GM23338 (cell line): ENCODE data around the gene WBP2. TPM values are rescaled to one million over a fixed set of nuclear protein-coding genes. Genes with fewer than 3 reads are reported as not detected.
"Not testable (repeated sequence)": the region's sequence is repeated elsewhere in the genome, so short reads cannot be mapped to it uniquely, and the experiment has no call there.

Experiments
- ATAC-seq: fragments of 200-7000 bp; cut with Tn5 transposase; 3 replicates; pipeline ENCODE4 v1.9.1; 2020
- DNase-seq: peaks from one replicate; pipeline ENCODE4 v3.0.0-alpha.2; 2015; ENCODE audit warnings: low spot score
- H2AFZ ChIP-seq: fragments of 200-600 bp; sonication (generic); 2 replicates; pipeline ENCODE4 v1.8.0; 2016; ENCODE audit warnings: antibody characterized with exemption, mild to moderate bottlenecking, moderate library complexity
- H3F3A ChIP-seq: fragments of 200-600 bp; sonication (generic); replicated peaks from 2 replicates; pipeline ENCODE4 v1.8.0; 2017; ENCODE audit warnings: antibody characterized with exemption, mixed run types, low read depth
- H3K27ac ChIP-seq: fragments of 200-600 bp; sonication (generic); 2 replicates; pipeline ENCODE4 v1.6.1; 2016; ENCODE audit warnings: low read depth
- H3K27me3 ChIP-seq: fragments of 200-600 bp; sonication (generic); 2 replicates; pipeline ENCODE4 v1.8.0; 2016; ENCODE audit warnings: mild to moderate bottlenecking, mixed run types, moderate library complexity; ENCODE audit not compliant: insufficient read depth
- H3K36me3 ChIP-seq: fragments of 200-600 bp; sonication (generic); 2 replicates; pipeline ENCODE4 v1.8.0; 2016; ENCODE audit warnings: mild to moderate bottlenecking; ENCODE audit not compliant: insufficient read depth
- H3K4me1 ChIP-seq: fragments of 200-600 bp; sonication (generic); 2 replicates; pipeline ENCODE4 v1.8.0; 2016; ENCODE audit warnings: mild to moderate bottlenecking, moderate library complexity; ENCODE audit not compliant: insufficient read depth
- H3K4me2 ChIP-seq: fragments of 200-600 bp; sonication (generic); 2 replicates; pipeline ENCODE4 v1.7.1; 2017; ENCODE audit warnings: mixed run types
- H3K4me3 ChIP-seq: fragments of 200-600 bp; sonication (generic); 2 replicates; pipeline ENCODE4 v1.6.1; 2016; ENCODE audit warnings: mixed run types
- H3K79me2 ChIP-seq: fragments of 200-600 bp; sonication (generic); replicated peaks from 2 replicates; pipeline ENCODE4 v1.8.0; 2017; ENCODE audit warnings: mild to moderate bottlenecking; ENCODE audit not compliant: insufficient read depth
- H3K9me2 ChIP-seq: fragments of 200-600 bp; sonication (generic); 2 replicates; pipeline ENCODE4 v1.8.0; 2017; ENCODE audit not compliant: insufficient read depth
- H4K20me1 ChIP-seq: fragments of 200-600 bp; sonication (generic); replicated peaks from 2 replicates; pipeline ENCODE4 v1.8.0; 2017; ENCODE audit warnings: mild to moderate bottlenecking; ENCODE audit not compliant: insufficient read depth
- H3K27ac Mint-ChIP-seq: 2 replicates; pipeline ENCODE4 v1.8.0; 2020; ENCODE audit warnings: inconsistent platforms, mild to moderate bottlenecking, moderate library complexity, mixed read lengths
- H3K27me3 Mint-ChIP-seq: 3 replicates; pipeline ENCODE4 v1.8.0; 2022; ENCODE audit warnings: low read depth, mild to moderate bottlenecking, moderate library complexity, mixed read lengths, inconsistent platforms; ENCODE audit not compliant: insufficient read depth, poor library complexity
- H3K36me3 Mint-ChIP-seq: 3 replicates; pipeline ENCODE4 v1.8.0; 2021; ENCODE audit warnings: low read depth, mild to moderate bottlenecking, inconsistent platforms, moderate library complexity, mixed read lengths
- H3K4me1 Mint-ChIP-seq: 3 replicates; pipeline ENCODE4 v1.8.0; 2020; ENCODE audit warnings: mild to moderate bottlenecking, inconsistent platforms, mixed read lengths
- H3K4me3 Mint-ChIP-seq: 3 replicates; pipeline ENCODE4 v1.8.0; 2021; ENCODE audit warnings: moderate library complexity, mild to moderate bottlenecking, inconsistent platforms, mixed read lengths
- H3K9me3 Mint-ChIP-seq: 3 replicates; pipeline ENCODE4 v1.8.0; 2020; ENCODE audit warnings: moderate library complexity, mild to moderate bottlenecking, inconsistent platforms, mixed read lengths
- CREB1 ChIP-seq: fragments of 250-450 bp; sonication (Bioruptor Pico); IDR thresholded peaks from 2 replicates; pipeline ENCODE4 v1.5.0; 2020; ENCODE audit warnings: low read depth, mild to moderate bottlenecking, moderate library complexity
- EZH2 ChIP-seq: fragments of 200-600 bp; sonication (generic); IDR thresholded peaks from one replicate; pipeline ENCODE4 v1.8.0; 2017; ENCODE audit warnings: antibody characterized with exemption, mild to moderate bottlenecking, low read depth; ENCODE audit not compliant: unreplicated experiment
- JUNB ChIP-seq: IDR thresholded peaks from one replicate; pipeline ENCODE4 v1.6.1; 2016; ENCODE audit warnings: antibody characterized with exemption; ENCODE audit not compliant: unreplicated experiment
- NANOG ChIP-seq: IDR thresholded peaks from 2 replicates; pipeline ENCODE4 v1.6.1; 2016; ENCODE audit warnings: antibody characterized with exemption, borderline replicate concordance
- polyA plus RNA-seq: library from polyadenylated mRNA; unstranded; fragments of >200 nt; fragmentation: Nextera tagmentation; extraction: Ambion mirVana; gene quantifications from 2 replicates; pipeline ENCODE4 v1.2.1, GENCODE V29; 2016
- total RNA-seq: library from RNA; depleted of rRNA; stranded (reverse); fragments of >200 nt; shearing (Covaris generic); gene quantifications from 2 replicates; pipeline ENCODE4 v1.2.3, GENCODE V29; 2014
- TF ChIP-seq, protein P1 (sequence below): IDR thresholded peaks from 2 replicates; pipeline ENCODE4 v1.6.1; 2016; ENCODE audit warnings: antibody characterized with exemption

WBP2 gene
- total and polyA plus RNA-seq, 2 experiments from 2014 or later, result 36.2 to 63.5 TPM

DNA sequence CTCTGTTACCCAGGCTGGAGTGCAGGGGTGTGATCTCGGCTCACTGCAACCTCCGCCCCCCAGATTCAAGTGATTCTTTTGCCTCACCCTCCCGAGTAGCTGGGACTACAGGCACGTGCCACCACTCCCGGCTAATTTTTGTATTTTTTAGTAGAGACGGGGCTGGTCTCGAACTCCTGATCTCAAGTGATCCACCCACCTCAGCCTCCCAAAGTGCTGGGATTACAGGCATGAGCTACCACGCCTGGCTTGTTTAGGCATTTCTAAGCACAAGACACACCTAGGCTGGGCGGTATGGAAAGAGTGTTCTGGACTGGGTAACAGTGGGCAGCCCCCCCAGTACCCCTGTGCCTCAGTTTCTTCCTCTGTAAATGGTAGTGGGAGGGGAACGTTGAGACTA is 15.1 kb upstream of the WBP2 start:
- not testable (repeated sequence) for H3K9me3 Mint-ChIP-seq, H3K79me2 ChIP-seq, H3F3A ChIP-seq, ATAC-seq, H3K27me3 ChIP-seq, H4K20me1 ChIP-seq, H3K4me3 ChIP-seq, H3K4me3 Mint-ChIP-seq, DNase-seq, H3K27ac ChIP-seq, H3K4me2 ChIP-seq, H3K36me3 ChIP-seq, H3K36me3 Mint-ChIP-seq, H3K4me1 ChIP-seq, H2AFZ ChIP-seq, H3K9me2 ChIP-seq
- Mint-ChIP-seq H3K27me3 (peaks cover 16% of the 10 kb centered on the region), H3K4me1 (peaks cover 13% of the 10 kb centered on the region), H3K27ac (0 out of 2 replicates have a peak overlapping the region, but pooled peaks have one; percentile 10)

DNA sequence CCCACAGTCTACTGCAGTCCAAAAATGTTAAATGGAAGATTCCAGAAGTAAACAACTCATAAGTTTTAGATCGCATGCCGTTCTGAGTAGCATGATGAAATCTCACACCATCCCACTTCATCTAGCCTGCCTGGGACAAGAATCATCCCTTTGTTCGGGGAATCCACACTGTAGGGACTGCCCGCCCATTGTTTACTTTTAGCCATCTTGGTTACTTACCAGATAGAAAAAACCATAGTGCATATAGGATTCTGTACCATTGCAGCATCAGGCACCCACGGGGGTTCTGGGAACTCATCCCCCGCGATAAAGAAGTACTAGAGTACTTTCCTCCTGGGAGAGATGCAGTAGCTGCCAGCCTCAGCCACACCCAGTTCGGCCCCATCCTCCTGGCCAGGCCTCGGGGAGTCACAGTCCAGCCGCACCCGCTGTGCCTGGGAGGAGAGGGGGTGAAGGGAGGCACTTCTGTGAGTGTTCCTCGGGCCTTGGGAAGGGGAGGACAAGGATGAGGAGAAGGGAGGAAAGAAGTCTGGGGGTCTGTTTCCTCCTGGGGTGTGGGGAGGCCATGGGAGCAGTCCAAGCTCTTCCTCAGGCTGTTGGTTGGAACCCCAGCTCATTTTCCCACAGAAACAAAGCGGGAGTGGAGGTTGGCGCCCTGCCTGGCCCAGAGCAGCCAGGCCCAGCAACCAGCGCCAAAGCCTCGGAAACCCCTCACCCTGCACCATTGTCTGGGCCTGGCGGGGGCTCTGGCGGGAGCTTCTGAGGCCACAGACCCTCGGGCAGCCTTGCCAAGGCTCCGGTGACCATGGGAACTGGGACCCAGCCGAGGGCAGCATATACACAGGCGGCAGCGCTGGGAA is 14.4 kb upstream of the WBP2 start:
- no peaks in the 10 kb centered on the region for H3K79me2 ChIP-seq
- H3K4me1 ChIP-seq, result peaks cover 9% of the 10 kb centered on the region; the same call in 1 of the 2 replicates
- no peak overlapping the region for H3K27ac ChIP-seq
- H3K27me3 Mint-ChIP-seq, result peaks cover 16% of the 10 kb centered on the region
- DNase-seq, result peak; percentile 17
- H3F3A ChIP-seq, result 0 out of 2 replicates have a peak, but pooled peaks cover 4% of the 10 kb centered on the region
- 0 out of 2 replicates have a peak overlapping the region, but pooled peaks have one; percentile 26 for H3K4me2 ChIP-seq
- no peaks in the 10 kb centered on the region for H3K27me3 ChIP-seq
- no peak; the same call in 1 of the 3 replicates for ATAC-seq
- TF ChIP-seq NANOG, result no peak
- no peak for TF ChIP-seq EZH2
- TF ChIP-seq, protein P1, sequence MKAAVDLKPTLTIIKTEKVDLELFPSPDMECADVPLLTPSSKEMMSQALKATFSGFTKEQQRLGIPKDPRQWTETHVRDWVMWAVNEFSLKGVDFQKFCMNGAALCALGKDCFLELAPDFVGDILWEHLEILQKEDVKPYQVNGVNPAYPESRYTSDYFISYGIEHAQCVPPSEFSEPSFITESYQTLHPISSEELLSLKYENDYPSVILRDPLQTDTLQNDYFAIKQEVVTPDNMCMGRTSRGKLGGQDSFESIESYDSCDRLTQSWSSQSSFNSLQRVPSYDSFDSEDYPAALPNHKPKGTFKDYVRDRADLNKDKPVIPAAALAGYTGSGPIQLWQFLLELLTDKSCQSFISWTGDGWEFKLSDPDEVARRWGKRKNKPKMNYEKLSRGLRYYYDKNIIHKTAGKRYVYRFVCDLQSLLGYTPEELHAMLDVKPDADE, result no peak
- TF ChIP-seq JUNB, result no peak
- no peak for TF ChIP-seq CREB1 (CRISPR knock-in tag)
- H3K36me3 ChIP-seq, result no peaks in the 10 kb centered on the region
- H3K36me3 Mint-ChIP-seq, result no peaks in the 10 kb centered on the region
- no peaks in the 10 kb centered on the region for H3K9me2 ChIP-seq
- H4K20me1 ChIP-seq, result no peaks in the 10 kb centered on the region
- peak overlapping the region; percentile 69 for H3K27ac Mint-ChIP-seq
- H3K9me3 Mint-ChIP-seq, result no peaks in the 10 kb centered on the region
- H3K4me3 Mint-ChIP-seq, result no peak overlapping the region
- H3K4me1 Mint-ChIP-seq, result peaks cover 17% of the 10 kb centered on the region
- no peak overlapping the region for H3K4me3 ChIP-seq
- H2AFZ ChIP-seq, result peak overlapping the region; percentile 95

DNA sequence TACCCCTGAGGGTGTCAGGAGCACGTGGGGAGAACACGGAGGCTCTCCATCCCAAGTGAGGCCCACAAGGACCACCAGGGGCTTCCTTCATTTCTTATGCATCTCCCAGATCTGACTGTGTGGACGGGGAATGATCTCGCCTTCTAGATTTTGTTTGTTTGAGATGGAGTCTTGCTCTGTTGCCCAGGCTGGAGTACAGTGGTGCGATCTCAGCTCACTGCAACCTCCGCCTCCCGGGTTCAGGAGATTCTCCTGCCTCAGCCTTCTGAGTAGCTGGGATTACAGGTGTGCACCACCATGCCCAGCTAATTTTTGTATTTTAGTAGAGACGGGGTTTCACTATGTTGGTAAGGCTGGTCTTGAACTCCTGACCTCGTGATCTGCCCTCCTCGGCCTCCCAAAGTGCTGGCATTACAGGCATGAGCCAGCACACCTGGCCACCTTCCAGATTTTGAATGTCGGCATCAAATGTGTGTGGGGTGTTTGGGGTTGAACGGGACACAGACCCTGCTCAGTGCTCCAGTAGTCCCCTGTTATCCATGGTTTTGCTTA is 13.7 kb upstream of the WBP2 start:
- H2AFZ ChIP-seq, result peak overlapping the region; percentile 95; the same call in 1 of the 2 replicates
- not testable (repeated sequence) for H4K20me1 ChIP-seq, H3K79me2 ChIP-seq, DNase-seq, H3K9me2 ChIP-seq, H3F3A ChIP-seq, H3K4me1 ChIP-seq, H3K4me3 Mint-ChIP-seq, H3K9me3 Mint-ChIP-seq, H3K36me3 Mint-ChIP-seq, H3K27me3 ChIP-seq, H3K4me2 ChIP-seq, H3K27ac ChIP-seq, H3K4me3 ChIP-seq, ATAC-seq, H3K36me3 ChIP-seq
- H3K27me3 Mint-ChIP-seq, result peaks cover 12% of the 10 kb centered on the region
- peaks cover 20% of the 10 kb centered on the region for H3K4me1 Mint-ChIP-seq
- peak overlapping the region; percentile 69 for H3K27ac Mint-ChIP-seq

DNA sequence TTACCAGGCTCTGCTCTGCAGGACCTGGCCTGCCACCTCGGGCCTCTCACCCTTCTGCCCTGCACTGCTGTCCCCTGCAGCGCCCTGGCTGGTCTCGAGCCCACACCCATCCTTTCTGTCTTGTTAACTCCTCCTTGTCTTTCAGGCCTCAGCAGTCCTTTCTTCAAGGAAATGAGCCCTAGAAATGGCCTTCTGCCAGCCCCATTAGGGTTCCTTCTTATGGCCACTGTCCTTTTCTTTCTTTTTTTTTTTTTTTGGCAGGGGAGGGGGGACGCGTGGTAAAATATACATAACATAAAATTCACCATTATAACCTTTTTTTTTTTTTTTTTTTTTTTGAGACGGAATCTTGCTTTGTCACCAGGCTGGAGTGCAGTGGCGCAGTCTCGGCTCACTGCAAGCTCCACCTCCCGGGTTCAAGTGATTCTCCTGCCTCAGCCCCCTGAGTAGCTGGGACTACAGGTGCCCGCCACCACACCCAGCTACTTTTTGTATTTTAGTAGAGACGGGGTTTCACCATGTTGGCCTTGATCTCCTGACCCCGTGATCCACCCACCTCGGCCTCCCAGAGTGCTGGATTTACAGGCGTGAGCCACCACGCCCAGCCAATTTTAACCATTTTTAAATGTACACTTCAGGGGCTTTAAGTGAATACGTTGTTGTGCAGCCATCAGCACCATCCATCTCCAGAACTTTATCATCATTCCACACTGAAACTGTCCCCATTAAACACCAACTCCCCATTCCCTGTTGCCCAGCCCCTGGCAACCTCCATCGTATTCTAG is 10.5 kb upstream of the WBP2 start:
- H3K9me3 Mint-ChIP-seq, H3K27ac Mint-ChIP-seq, H3K27me3 ChIP-seq, H3K4me1 ChIP-seq, H3K79me2 ChIP-seq, DNase-seq, H3K4me2 ChIP-seq, H3K36me3 ChIP-seq, H4K20me1 ChIP-seq, H3K4me3 Mint-ChIP-seq, H3K9me2 ChIP-seq, H3K36me3 Mint-ChIP-seq, H3K4me3 ChIP-seq: not testable (repeated sequence)
- H3K27ac ChIP-seq, result 0 out of 2 replicates have a peak overlapping the region, but pooled peaks have one; percentile 53
- peaks cover 17% of the 10 kb centered on the region for H3K27me3 Mint-ChIP-seq
- peak overlapping the region; percentile 61; the same call in 1 of the 2 replicates for H2AFZ ChIP-seq
- peak; percentile 13 for ATAC-seq
- peaks cover 18% of the 10 kb centered on the region for H3K4me1 Mint-ChIP-seq
- H3F3A ChIP-seq, result 0 out of 2 replicates have a peak, but pooled peaks cover 12% of the 10 kb centered on the region

DNA sequence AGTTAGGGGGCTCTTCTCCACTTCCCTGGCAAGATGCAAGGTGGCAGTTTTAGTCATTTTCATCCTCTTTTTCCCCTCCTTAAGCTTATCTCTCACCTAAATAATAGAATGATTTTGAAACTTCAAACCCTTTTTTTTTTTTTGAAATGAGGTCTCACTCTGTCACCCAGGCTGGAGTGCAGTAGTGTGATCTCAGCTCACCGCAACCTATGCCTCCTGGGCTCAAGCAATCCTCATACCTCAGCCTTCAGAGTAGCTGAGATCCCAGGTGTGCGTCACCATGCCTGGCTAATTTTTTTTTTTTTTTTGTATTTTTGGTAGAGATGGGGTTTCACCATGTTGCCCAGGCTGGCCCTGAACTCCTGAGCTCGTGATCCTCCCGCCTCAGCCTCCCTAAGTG is 9.8 kb upstream of the WBP2 start:
- ATAC-seq, result peak; percentile 8
- not testable (repeated sequence) for H3K27ac Mint-ChIP-seq, H3K36me3 Mint-ChIP-seq, H3K27me3 ChIP-seq, H3K36me3 ChIP-seq, H3K4me1 ChIP-seq, H4K20me1 ChIP-seq, H3K9me2 ChIP-seq, H3K4me3 Mint-ChIP-seq, H3K4me2 ChIP-seq, DNase-seq, H3K4me3 ChIP-seq, H3K9me3 Mint-ChIP-seq, H3K79me2 ChIP-seq
- H3K27ac ChIP-seq, result 0 out of 2 replicates have a peak overlapping the region, but pooled peaks have one; percentile 53
- Mint-ChIP-seq H3K27me3 (peaks cover 19% of the 10 kb centered on the region), H3K4me1 (peaks cover 15% of the 10 kb centered on the region)
- peak overlapping the region; percentile 61; the same call in 1 of the 2 replicates for H2AFZ ChIP-seq
- H3F3A ChIP-seq, result 0 out of 2 replicates have a peak, but pooled peaks cover 12% of the 10 kb centered on the region
